Measurements from ENCODE around the gene IQGAP3. TPM values are rescaled to one million over a fixed set of nuclear protein-coding genes. Genes with fewer than 3 reads are reported as not detected.

The IQGAP3 gene
- total and polyA plus RNA-seq, 10 donors: 0.24 to 2.2 (median 0.68) TPM

GRCh38 chr1:156592158-156592909, 20.0 kb upstream of the IQGAP3 start:
- 55 to 67% (median 61%) methylated on average over 13 to 16 of the region's 16 CpGs for WGBS, 5 donors
- Histone ChIP-seq H3K4me3 (peak overlapping the region; percentile 57 to 92 (median 74)), H3K36me3 (peaks cover 0 to 47% (median 35%) of the 10 kb centered on the region in 6 donors), H3K27ac (peak overlapping the region; percentile 75 to 91 (median 84)), H3K27me3 (replicated peaks in 1 of 7) (no peaks in the 10 kb centered on the region), H3K9me3 (no peaks in the 10 kb centered on the region), H3K4me1 (peaks cover 6 to 29% (median 15%) of the 10 kb centered on the region in 6 donors)
- TF ChIP-seq, protein P1, sequence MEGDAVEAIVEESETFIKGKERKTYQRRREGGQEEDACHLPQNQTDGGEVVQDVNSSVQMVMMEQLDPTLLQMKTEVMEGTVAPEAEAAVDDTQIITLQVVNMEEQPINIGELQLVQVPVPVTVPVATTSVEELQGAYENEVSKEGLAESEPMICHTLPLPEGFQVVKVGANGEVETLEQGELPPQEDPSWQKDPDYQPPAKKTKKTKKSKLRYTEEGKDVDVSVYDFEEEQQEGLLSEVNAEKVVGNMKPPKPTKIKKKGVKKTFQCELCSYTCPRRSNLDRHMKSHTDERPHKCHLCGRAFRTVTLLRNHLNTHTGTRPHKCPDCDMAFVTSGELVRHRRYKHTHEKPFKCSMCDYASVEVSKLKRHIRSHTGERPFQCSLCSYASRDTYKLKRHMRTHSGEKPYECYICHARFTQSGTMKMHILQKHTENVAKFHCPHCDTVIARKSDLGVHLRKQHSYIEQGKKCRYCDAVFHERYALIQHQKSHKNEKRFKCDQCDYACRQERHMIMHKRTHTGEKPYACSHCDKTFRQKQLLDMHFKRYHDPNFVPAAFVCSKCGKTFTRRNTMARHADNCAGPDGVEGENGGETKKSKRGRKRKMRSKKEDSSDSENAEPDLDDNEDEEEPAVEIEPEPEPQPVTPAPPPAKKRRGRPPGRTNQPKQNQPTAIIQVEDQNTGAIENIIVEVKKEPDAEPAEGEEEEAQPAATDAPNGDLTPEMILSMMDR (IDR thresholded peaks at IDR 0.05 in 8 of 11, conservative IDR thresholded peaks at IDR 0.05 in 3 of 11): no peak
- TF ChIP-seq POLR2AphosphoS5 (IDR thresholded peaks at IDR 0.05): no peak
- TF ChIP-seq POLR2A (IDR thresholded peaks at IDR 0.05): no peak
- intact Hi-C loops (cut with DNase I; ENCODE audit: low total_unique reads): no loop called here
- no peak for DNase-seq

- TF ChIP-seq POLR2AphosphoS5 (IDR thresholded peaks at IDR 0.05): peak; percentile 79 to 84 (median 81)
- TF ChIP-seq POLR2A (IDR thresholded peaks at IDR 0.05): peak in 1 of 3 donors; percentile 11
- TF ChIP-seq, protein P1 (IDR thresholded peaks at IDR 0.05 in 8 of 11, conservative IDR thresholded peaks at IDR 0.05 in 3 of 11): no peak
- peak; percentile 94 for DNase-seq
- peak within 1 kb of the TSS; percentile 75 to 91 (median 84) for H3K27ac ChIP-seq
- peak within 1 kb of the TSS; percentile 57 to 92 (median 74) for H3K4me3 ChIP-seq
- peaks cover 0 to 40% (median 29%) of the 10 kb centered on the region in 6 donors for H3K36me3 ChIP-seq
- H3K4me1 ChIP-seq: peaks cover 6 to 29% (median 15%) of the 10 kb centered on the region in 6 donors
- no peaks in the 10 kb centered on the region for H3K9me3 ChIP-seq
- 0 to 1% (median 1%) methylated on average over 7 to 60 of the region's 60 CpGs for whole genome bisulfite sequencing, 5 donors
- H3K27me3 ChIP-seq (replicated peaks in 1 of 7): no peaks in the 10 kb centered on the region
- intact Hi-C loops (cut with DNase I; ENCODE audit: low total_unique reads): no loop called here
These were observed 19.2 kb upstream of the IQGAP3 start, which contains the start of gene NAXE for GRCh38 chr1:156591432-156592157. TSS of gene NAXE (plus strand) at chr1:156591776. CDS start at chr1:156591805, 29 bp downstream.

DNA sequence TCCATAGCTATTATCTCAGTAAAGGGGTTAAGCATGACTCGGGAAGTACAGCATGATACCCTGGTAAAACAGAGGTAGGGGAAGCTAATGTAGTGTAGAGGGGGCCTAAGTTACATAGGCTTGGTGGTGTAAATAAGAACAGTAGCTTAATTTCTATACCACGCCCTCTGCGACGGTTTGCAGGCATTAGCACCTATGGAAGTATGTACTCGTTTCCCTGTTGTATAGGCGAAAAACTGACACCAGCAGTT, 18.7 kb upstream of the IQGAP3 start:
- H3K4me1 ChIP-seq: peaks cover 6 to 29% (median 15%) of the 10 kb centered on the region in 6 donors
- H3K36me3 ChIP-seq: peaks cover 0 to 35% (median 25%) of the 10 kb centered on the region in 6 donors
- H3K27ac ChIP-seq: peak overlapping the region; percentile 75 to 91 (median 84)
- H3K27me3 ChIP-seq (replicated peaks in 1 of 7): no peaks in the 10 kb centered on the region
- TF ChIP-seq, protein P1 (IDR thresholded peaks at IDR 0.05 in 8 of 11, conservative IDR thresholded peaks at IDR 0.05 in 3 of 11): no peak
- TF ChIP-seq POLR2AphosphoS5 (IDR thresholded peaks at IDR 0.05) (no peak), POLR2A (IDR thresholded peaks at IDR 0.05) (no peak)
- intact Hi-C loops (cut with DNase I; ENCODE audit: low total_unique reads): no loop called here
- peak overlapping the region; percentile 57 to 92 (median 74) for H3K4me3 ChIP-seq
- DNase-seq: no peak
- no peaks in the 10 kb centered on the region for H3K9me3 ChIP-seq
- WGBS, 5 donors: 21 to 28% (median 23%) methylated on average over 6 of the region's 6 CpGs
